GM18519 (cell line): Measurements from ENCODE around the gene KIAA1191.
"Not testable (repeated sequence)": the region's sequence is repeated elsewhere in the genome, so short reads cannot be mapped to it uniquely, and the experiment has no call there.

Source experiments
- ATAC-seq: cut with Tn5 transposase; IDR thresholded peaks from one replicate; pipeline ENCODE4 v1.9.1; 2021; ENCODE audit warnings: mild to moderate bottlenecking, moderate library complexity; ENCODE audit not compliant: unreplicated experiment, low FRiP score

The KIAA1191 gene

GRCh38 chr5:176361437-176362232 lies at the start of gene KIAA1191:
KIAA1191 (minus strand) TSS chr5:176361764; CDS start chr5:176359508, 2,256 bp downstream.
- ATAC-seq: peak; percentile 65

DNA sequence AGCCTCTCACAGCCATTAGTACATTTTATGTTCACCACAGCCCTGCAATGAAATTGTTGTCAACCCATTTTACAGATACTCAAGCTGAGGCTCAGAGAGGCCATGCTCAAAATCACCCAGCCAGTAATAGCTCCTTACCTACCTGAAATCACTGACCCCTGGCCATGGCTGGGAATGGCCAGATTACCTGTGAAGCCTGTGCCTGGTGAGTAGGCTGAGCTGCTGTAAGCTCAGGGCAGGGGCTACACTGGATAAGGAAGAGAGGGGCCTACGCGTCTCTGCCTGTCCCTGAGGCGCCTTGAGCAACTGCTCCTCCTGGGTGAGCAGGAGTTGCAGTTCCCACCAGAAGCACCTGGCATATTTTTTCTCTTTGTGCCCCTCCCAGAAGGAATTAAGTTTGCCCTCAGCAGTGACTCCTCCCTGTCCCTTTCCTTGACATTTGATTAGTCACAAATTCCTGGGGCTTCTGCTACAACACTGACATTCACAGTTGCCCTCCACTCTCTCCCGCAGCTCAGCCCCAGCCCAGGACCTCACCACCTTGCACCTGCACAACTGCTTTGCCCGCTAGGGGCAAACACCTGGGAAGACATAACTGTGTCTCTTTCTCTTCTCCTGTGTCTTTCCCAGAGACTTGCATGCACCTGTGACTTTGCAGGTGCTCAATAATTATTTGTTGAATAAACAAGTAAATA lies 49.1 kb upstream of the KIAA1191 start:
- no peak for ATAC-seq

DNA sequence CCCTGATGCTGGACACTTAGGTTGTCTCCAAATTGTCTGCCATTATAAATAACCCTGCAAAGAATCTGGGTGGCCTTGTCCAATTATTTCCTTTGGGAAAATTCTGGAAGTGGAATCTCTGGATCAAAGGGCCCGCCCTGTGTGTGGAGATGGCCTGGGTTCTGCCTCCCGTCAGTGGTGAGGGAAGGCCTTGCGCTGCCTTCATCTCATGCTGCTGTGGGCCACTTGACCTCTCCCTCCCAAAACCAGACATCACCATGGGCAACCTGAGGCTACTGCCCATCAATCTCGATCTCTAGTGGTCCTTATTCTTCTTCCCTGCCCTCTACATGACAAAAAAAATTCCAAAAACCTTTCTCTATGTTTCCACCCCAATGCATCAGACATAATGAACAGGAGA lies 48.2 kb upstream of the KIAA1191 start:
- ATAC-seq: no peak

DNA sequence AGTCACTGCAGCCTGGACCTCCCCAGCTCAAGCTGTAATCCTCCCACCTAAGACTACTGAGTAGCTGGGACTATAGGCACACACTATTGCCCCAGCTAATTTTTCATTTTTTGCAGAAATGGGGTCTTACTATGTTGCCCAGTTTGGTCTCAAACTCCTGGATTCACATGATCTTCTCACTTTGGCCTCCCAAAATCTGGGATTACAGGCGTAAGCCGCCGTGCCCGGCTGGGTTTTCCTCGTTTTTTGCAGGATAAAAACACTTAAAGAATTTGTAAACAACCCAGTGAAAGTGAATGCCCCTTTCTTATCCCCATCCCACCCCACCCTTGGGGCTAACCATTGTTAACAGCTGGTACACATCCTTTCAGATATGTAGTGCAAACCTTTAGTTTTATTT lies 47.0 kb upstream of the KIAA1191 start:
- no peak for ATAC-seq

GRCh38 chr5:176408252-176408573 lies 46.6 kb upstream of the KIAA1191 start:
- not testable (repeated sequence) for ATAC-seq

- no peak for ATAC-seq
These were observed 46.1 kb upstream of the KIAA1191 start for GRCh38 chr5:176407456-176408251.

- ATAC-seq: no peak
These were observed 45.0 kb upstream of the KIAA1191 start for GRCh38 chr5:176406436-176407052.

- ATAC-seq: no peak
These were observed 44.3 kb upstream of the KIAA1191 start for GRCh38 chr5:176405656-176406435.

GRCh38 chr5:176401281-176402205 lies 40.0 kb upstream of the KIAA1191 start:
- no peak for ATAC-seq

DNA sequence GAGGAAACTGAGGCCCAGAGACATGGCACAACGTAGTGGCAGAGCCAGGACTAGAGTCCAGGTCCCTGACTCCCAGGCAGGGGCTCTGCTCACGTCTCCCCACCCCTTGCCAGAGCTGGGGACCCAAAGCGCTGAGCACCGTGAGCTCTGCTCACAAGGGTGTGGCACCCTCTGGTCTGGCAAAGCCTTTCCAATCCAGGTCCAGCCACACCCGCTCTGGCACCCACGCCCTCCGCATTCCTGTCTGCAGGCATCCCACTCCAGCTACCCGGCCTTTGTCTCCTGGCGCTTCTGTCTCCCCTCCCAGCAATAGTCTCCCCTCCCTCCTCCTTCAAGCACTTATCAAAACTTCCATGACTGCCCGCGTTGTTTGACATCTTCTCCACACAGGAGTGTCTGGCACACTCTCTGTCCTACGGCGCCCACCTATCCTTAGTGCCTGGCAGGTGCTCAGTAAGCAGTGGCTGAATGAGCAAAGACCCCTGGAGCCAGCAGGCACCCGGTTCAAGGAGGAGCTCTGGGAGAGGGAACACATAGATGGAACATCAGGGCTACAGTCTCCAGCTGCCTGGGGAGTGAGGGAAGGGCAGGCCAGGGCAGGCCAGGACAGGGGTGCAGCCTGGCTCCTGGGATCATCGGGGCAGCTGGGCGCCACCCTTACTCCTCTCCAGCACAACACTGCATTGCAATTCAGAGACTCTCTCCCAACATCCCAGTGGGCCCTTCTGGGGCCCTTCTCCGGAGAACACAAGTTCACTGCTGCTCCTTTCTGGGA lies 39.0 kb upstream of the KIAA1191 start:
- ATAC-seq: no peak

DNA sequence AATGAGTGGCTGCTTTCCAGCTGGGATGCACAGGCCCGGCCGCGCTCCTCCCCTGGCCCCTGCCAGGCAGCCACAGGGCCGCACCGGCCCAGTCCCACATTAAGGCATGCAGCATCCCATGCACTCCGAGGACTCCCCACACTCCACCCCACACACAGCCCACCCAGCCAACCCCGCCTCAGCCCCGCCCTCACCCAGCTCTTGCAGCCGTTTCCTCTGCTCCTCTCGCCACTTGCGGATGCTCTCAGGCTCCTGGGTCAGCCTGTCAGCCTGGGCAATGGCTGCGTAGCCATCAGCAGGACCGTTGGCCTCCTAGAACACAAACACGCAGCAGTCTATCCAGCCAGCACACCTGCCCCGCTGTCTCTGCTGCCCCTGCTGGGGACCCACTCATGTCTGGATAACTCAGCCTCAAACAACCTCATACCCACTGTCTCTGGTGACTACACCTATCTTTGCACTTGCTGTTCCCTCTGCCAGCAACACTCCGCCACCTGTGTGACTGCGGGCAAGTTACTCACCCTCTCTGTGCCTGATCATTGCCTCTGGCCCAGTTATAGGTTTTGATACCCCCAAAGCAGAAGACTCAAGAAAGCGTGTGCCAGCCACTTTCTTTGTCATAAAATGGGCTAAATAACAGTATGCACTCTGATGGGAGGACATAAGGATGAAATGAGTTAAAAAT lies 36.3 kb upstream of the KIAA1191 start:
- ATAC-seq: no peak

- no peak for ATAC-seq
These were observed 34.8 kb upstream of the KIAA1191 start for GRCh38 chr5:176396330-176396729.

- no peak for ATAC-seq
These were observed 33.5 kb upstream of the KIAA1191 start for GRCh38 chr5:176394881-176395675.

- no peak for ATAC-seq
These were observed 32.5 kb upstream of the KIAA1191 start for GRCh38 chr5:176394096-176394495.

DNA sequence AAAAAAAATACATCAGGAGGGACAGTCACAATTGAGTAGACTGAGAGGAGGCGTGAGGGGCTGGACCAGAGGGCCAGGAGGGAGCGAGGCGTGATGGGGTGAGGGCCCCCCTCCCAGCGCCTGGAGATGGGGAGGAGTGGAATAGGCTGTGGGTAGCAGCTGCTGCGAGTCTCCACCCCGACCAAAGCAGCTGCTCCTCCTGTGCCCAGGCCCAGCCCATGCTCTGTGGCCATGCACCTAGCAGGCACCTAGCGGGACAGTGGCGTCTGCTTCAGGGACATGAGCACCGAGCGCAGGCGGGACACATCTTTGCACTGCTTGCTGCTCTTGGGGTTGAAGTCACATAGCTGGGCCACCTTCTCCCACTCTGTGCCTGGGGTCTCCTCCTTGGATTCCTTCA lies 31.0 kb upstream of the KIAA1191 start:
- ATAC-seq: no peak

- no peak for ATAC-seq
These were observed 30.4 kb upstream of the KIAA1191 start for GRCh38 chr5:176391999-176392398.

DNA sequence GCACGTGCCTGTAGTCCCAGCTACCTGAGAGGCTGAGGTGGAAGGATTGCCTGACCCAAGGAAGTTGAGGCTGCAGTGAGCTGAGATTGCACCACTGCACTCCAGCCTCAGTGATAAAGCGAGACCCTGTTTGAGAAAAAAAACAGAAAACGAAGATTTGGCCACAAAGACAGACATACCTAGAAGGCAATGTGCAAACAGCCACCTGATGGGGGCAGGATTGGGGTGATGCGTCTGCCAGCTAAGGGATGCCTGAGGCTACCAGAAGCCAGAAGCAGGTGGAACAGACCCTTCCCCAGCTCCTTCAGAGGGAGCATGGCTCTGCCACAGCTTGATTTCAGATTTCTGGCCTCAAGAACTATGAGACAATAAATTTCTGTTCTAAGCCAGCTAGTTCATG lies 29.9 kb upstream of the KIAA1191 start:
- no peak for ATAC-seq
